ENCODE measurements around the gene ADAMTS13.

ADAMTS13 gene

DNA sequence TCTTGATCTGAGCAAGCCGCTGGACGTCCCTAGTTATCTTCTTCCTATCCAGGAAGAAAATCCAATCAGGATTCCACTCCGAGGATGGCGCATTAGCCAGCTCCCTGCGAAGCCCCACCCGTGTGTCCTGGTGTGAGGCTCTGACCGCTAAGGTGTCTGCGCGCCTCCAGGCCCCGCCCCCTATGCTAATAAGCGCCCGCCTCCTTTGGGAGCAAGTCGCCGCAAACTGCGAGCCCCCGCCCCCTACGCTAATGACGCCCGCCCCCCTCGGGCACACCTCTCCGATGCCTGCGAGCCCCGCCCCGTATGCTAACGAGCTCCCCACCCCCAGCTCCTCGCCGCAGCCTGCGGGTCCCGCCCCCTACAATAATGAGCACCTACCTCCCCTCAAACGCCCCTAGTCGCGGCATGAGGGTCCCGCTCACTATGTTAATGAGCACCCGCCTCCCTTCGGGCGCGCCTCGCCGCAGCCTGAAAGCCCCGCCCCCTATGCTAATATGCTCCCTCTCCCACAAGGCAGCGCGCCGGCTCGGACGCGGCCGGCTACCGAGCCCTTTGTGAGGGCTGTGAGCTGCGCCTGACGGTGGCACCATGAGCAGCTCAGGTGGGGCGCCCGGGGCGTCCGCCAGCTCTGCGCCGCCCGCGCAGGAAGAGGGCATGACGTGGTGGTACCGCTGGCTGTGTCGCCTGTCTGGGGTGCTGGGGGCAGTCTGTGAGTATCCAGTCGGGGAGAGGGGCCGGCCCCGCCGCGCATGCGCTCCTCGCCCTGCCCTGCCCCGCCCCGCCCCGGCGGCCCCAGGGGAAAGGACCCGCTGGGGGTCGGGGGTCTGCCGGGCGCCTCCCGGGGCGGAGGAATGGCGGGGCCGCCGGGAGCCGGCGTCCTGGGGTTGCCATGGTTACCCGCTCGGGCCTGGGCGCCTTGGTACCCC is 37.6 kb downstream of the ADAMTS13 start, which contains the start of gene CACFD1:
Gene CACFD1, plus strand, starts transcription at position 503 of the 929 bp plus-strand sequence. Its CDS starts 89 bp downstream, at position 592.
- no peaks in the 10 kb centered on the region for H3K9me3 ChIP-seq (ENCODE audit: control insufficient read depth, insufficient read depth, low read length)
- peak within 1 kb of the TSS; percentile 85 for H3K9ac ChIP-seq (ENCODE audit: low read depth, low read length)
- H3K4me1 ChIP-seq (ENCODE audit: insufficient read depth, low read length), result peaks cover 19% of the 10 kb centered on the region; the same call in 1 of the 2 replicates
- H3K36me3 ChIP-seq (ENCODE audit: insufficient read depth, low read length), result no peaks in the 10 kb centered on the region

- Histone ChIP-seq H3K9me3 (ENCODE audit: control insufficient read depth, insufficient read depth, low read length) (no peaks in the 10 kb centered on the region), H3K9ac (ENCODE audit: low read depth, low read length) (peak overlapping the region; percentile 85), H3K36me3 (ENCODE audit: insufficient read depth, low read length) (no peaks in the 10 kb centered on the region), H3K4me1 (ENCODE audit: insufficient read depth, low read length) (peaks cover 19% of the 10 kb centered on the region; the same call in 1 of the 2 replicates)
Measured at GRCh38 chr9:133460405-133461175, 38.4 kb downstream of the ADAMTS13 start.

DNA sequence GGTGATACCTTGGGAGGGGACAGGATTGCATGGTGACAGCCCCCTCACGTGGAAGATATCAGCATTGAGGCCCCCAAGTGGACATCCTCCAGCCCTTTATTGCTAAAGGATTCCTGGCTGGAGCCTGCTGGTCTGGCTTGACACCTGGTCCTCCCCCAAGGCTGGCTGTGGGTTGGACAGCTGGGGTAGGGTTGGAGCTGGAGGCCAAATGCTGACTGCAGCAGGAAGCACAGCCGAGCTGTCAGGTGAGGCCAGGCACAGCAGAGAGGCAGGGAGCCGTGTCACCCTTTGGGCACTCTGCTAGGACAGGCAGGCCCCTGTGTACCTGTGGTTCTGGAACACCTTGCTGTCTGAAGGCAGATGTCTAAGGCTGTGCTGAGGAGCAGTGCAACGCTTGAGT is 39.8 kb downstream of the ADAMTS13 start:
- H3K4me1 ChIP-seq (ENCODE audit: insufficient read depth, low read length), result peaks cover 19% of the 10 kb centered on the region; the same call in 1 of the 2 replicates
- H3K9ac ChIP-seq (ENCODE audit: low read depth, low read length), result no peak overlapping the region
- H3K9me3 ChIP-seq (ENCODE audit: control insufficient read depth, insufficient read depth, low read length), result no peaks in the 10 kb centered on the region
- H3K36me3 ChIP-seq (ENCODE audit: insufficient read depth, low read length), result no peaks in the 10 kb centered on the region

GRCh38 chr9:133463234-133463863 is 41.2 kb downstream of the ADAMTS13 start:
- Histone ChIP-seq H3K4me1 (ENCODE audit: insufficient read depth, low read length) (peaks cover 15% of the 10 kb centered on the region; the same call in 1 of the 2 replicates), H3K36me3 (ENCODE audit: insufficient read depth, low read length) (no peaks in the 10 kb centered on the region), H3K9ac (ENCODE audit: low read depth, low read length) (no peak overlapping the region)

GRCh38 chr9:133463864-133464615 is 41.9 kb downstream of the ADAMTS13 start:
- Histone ChIP-seq H3K4me1 (ENCODE audit: insufficient read depth, low read length) (peaks cover 11% of the 10 kb centered on the region; the same call in 1 of the 2 replicates), H3K36me3 (ENCODE audit: insufficient read depth, low read length) (no peaks in the 10 kb centered on the region), H3K9ac (ENCODE audit: low read depth, low read length) (no peak overlapping the region), H3K9me3 (ENCODE audit: control insufficient read depth, insufficient read depth, low read length) (no peaks in the 10 kb centered on the region)

More at GRCh38 chr9:133463234-133463863, 41.2 kb downstream of the ADAMTS13 start:
- no peaks in the 10 kb centered on the region for H3K9me3 ChIP-seq (ENCODE audit: control insufficient read depth, insufficient read depth, low read length)

DNA sequence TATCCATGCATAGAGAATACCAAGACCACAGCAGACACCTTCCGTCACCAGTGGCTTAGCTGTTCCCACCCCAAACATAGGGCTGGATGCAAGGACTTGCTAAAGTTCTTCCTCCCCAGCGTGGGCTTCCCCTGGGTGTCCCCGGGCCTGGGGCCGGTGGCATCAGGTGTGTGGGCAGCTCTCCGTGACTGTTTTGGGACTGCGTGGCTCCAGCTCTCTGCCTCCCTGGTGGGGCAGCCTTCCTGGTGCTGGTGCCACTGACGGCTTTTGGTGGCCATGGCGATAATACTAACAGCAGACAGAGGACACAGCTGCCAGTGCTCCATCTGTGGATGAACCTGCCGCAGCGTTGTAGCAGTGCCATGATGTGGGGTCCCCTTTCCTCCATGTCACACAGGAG is 42.5 kb downstream of the ADAMTS13 start:
- Histone ChIP-seq H3K36me3 (ENCODE audit: insufficient read depth, low read length) (no peaks in the 10 kb centered on the region), H3K9ac (ENCODE audit: low read depth, low read length) (no peak overlapping the region)

DNA sequence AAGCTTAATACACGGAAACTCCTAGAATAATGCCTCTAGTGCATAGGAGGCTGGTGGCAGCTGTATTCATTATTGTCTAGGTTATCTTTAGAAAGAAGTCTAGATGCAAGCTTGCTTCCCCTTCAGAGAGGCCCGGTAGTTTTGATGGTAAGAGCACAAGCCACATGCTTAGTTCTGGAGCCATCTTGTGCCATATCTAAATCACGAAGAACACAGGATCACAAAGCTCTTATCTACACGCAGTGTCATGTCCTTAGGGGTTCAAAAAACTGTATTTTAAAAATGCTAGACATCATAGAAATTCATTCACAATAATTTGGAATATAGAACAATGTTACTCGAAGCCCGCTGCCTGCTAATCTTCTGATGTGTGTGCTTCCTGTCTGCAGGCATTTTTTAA is 43.8 kb downstream of the ADAMTS13 start:
- Histone ChIP-seq H3K9me3 (ENCODE audit: control insufficient read depth, insufficient read depth, low read length) (no peaks in the 10 kb centered on the region), H3K4me1 (ENCODE audit: insufficient read depth, low read length) (peaks cover 8% of the 10 kb centered on the region; the same call in 1 of the 2 replicates), H3K9ac (ENCODE audit: low read depth, low read length) (no peak overlapping the region), H3K36me3 (ENCODE audit: insufficient read depth, low read length) (no peaks in the 10 kb centered on the region)

More for the DNA sequence above, 42.5 kb downstream of the ADAMTS13 start:
- Histone ChIP-seq H3K4me1 (ENCODE audit: insufficient read depth, low read length) (peaks cover 11% of the 10 kb centered on the region; the same call in 1 of the 2 replicates), H3K9me3 (ENCODE audit: control insufficient read depth, insufficient read depth, low read length) (no peaks in the 10 kb centered on the region)

DNA sequence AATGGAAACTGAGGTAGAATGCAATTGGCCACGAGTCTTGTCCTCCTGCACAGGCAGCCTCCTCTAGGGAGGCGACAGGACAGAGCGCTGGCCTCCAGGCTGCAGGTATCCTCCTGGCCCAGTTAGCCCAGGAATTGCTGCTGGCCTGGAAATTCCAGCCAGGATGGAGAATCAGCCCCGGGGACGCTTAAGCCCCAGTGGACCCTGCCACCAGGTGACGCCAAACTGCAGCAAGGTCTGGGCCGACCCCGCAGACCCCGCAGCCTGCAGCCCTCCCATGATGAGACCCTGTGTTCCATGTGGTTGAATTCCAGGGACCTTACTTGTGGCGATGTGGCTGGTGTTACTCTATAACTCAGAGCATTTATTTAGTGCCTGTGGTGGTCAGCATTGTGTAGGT is 44.9 kb downstream of the ADAMTS13 start:
- Histone ChIP-seq H3K9me3 (ENCODE audit: control insufficient read depth, insufficient read depth, low read length) (no peaks in the 10 kb centered on the region), H3K36me3 (ENCODE audit: insufficient read depth, low read length) (no peaks in the 10 kb centered on the region), H3K4me1 (ENCODE audit: insufficient read depth, low read length) (no peaks in the 10 kb centered on the region), H3K9ac (ENCODE audit: low read depth, low read length) (no peak overlapping the region)

GRCh38 chr9:133468374-133468773 is 46.2 kb downstream of the ADAMTS13 start:
- no peaks in the 10 kb centered on the region for H3K4me1 ChIP-seq (ENCODE audit: insufficient read depth, low read length)
- H3K9me3 ChIP-seq (ENCODE audit: control insufficient read depth, insufficient read depth, low read length), result no peaks in the 10 kb centered on the region
- no peaks in the 10 kb centered on the region for H3K36me3 ChIP-seq (ENCODE audit: insufficient read depth, low read length)
- no peak overlapping the region for H3K9ac ChIP-seq (ENCODE audit: low read depth, low read length)

- Histone ChIP-seq H3K4me1 (ENCODE audit: insufficient read depth, low read length) (no peaks in the 10 kb centered on the region), H3K36me3 (ENCODE audit: insufficient read depth, low read length) (no peaks in the 10 kb centered on the region), H3K9ac (ENCODE audit: low read depth, low read length) (no peak overlapping the region), H3K9me3 (ENCODE audit: control insufficient read depth, insufficient read depth, low read length) (no peaks in the 10 kb centered on the region)
Measured at GRCh38 chr9:133468777-133469421, 46.7 kb downstream of the ADAMTS13 start.

DNA sequence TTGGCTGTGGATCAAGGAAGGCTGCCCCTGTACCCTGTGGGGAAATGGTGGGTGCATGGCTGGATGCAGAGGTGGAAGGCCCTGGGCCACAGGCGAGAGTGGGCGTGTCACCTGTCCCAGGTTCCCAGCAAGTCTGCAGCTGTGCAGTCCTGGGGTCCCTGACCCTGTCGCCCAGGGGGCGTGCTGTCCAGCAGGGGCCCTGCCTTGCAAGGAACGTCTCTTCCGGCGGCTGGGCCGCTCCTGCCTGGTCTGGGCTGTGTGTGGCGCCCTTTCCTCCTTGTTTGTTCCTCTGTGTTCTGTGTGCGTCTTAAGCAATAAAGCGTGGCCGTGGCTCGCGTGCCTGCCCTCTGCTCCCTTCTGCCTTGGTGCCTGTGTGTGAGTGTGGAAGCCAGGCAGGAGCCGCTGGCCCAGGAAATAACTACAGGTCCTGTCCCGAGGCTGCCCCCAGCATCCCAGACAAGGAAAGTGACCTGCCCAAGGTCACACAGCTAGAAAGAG is 48.3 kb downstream of the ADAMTS13 start:
- no peaks in the 10 kb centered on the region for H3K4me1 ChIP-seq (ENCODE audit: insufficient read depth, low read length)
- H3K9ac ChIP-seq (ENCODE audit: low read depth, low read length), result no peak overlapping the region
- no peaks in the 10 kb centered on the region for H3K9me3 ChIP-seq (ENCODE audit: control insufficient read depth, insufficient read depth, low read length)
- H3K36me3 ChIP-seq (ENCODE audit: insufficient read depth, low read length), result no peaks in the 10 kb centered on the region

- no peaks in the 10 kb centered on the region for H3K9me3 ChIP-seq (ENCODE audit: control insufficient read depth, insufficient read depth, low read length)
- H3K36me3 ChIP-seq (ENCODE audit: insufficient read depth, low read length), result no peaks in the 10 kb centered on the region
- H3K9ac ChIP-seq (ENCODE audit: low read depth, low read length), result no peak overlapping the region
- no peaks in the 10 kb centered on the region for H3K4me1 ChIP-seq (ENCODE audit: insufficient read depth, low read length)
Measured at GRCh38 chr9:133470988-133471387, 48.8 kb downstream of the ADAMTS13 start.
